ENCODE measurements around the gene PKHD1. TPM values are rescaled to one million over a fixed set of nuclear protein-coding genes. Genes with fewer than 3 reads are reported as not detected.

Gene PKHD1
- total RNA-seq, 1 donor from 2014 or later: not detected

GRCh38 chr6:51844336-51844735 lies 243.1 kb downstream of the PKHD1 start:
- Histone ChIP-seq H3K27me3 (no peaks in the 10 kb centered on the region), H3K4me1 (no peaks in the 10 kb centered on the region), H3K36me3 (no peaks in the 10 kb centered on the region), H3K27ac (no peak overlapping the region), H3K4me3 (no peak overlapping the region), H3K9me3 (no peaks in the 10 kb centered on the region)
- TF ChIP-seq CTCF (IDR thresholded peaks at IDR 0.05): no peak
- intact Hi-C loops (cut with DNase I): loop anchor here (5.0 kb wide), 1 partner anchor 113 kb away; no protein-coding TSS in a partner anchor
- no peak for DNase-seq (ENCODE audit: low spot score in 2 of 2)

DNA sequence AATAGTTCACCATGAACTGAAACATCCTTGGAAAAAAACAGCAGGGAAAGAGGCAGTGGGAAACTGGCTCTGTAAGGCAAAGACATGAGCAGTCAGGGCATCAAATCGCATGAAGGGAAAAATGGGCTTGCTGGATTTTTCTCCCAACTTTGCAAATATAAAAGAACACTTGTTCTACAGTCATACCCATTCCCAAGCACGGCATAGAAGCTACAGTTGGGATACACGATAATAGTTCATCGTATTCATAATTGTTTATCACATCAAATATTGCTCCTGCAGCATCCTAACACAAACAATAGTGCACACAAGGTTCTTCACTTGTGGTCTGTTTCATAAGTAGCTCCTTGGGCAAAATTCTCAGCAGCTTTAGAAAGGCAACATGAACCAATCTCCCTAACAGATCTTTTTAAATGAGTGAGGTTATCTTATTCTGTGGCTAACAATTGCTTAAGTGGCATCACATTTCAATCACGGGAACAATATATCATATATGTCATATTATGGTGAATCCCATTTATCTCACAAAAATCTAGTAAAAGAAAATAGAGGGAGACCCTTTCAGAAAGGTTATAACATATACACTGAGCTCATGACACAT lies 243.9 kb downstream of the PKHD1 start:
- Histone ChIP-seq H3K4me3 (no peak overlapping the region), H3K27me3 (no peaks in the 10 kb centered on the region), H3K4me1 (no peaks in the 10 kb centered on the region), H3K9me3 (no peaks in the 10 kb centered on the region), H3K27ac (no peak overlapping the region), H3K36me3 (no peaks in the 10 kb centered on the region)
- no peak for TF ChIP-seq CTCF (IDR thresholded peaks at IDR 0.05)
- intact Hi-C loops (cut with DNase I): loop anchor here (5.0 kb wide), 1 partner anchor 114 kb away; no protein-coding TSS in a partner anchor
- no peak for DNase-seq (ENCODE audit: low spot score in 2 of 2)

DNA sequence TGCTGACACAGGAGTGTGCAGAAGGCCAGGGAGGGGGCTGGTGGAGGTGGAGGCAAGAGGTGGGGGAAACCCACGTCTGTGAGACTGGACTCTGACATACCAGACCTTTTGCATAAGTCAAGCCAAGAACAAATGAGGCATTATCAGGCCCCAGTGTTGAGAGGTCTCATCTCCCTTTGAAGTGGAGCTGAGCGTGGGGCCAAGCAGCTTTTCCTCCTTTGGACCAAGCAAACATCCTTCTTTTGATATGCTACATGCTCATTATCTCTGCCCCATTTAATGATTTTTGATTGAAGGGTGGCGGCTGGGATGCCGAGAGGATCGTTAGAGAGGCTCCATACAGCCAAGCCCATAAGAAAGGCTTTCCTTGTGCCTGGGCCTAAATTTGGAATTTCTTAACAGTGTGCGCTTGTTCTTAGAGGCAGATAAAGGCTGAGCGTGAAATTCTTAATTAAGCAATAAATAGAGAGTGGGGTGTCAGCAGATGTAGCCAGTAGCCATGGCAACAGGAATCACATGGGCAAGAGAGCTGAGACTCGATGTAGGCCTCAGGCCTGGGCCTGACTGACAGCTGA lies 244.5 kb downstream of the PKHD1 start:
- intact Hi-C loops (cut with DNase I): loop anchor here (5.0 kb wide), 1 partner anchor 114 kb away; no protein-coding TSS in a partner anchor
- Histone ChIP-seq H3K4me3 (no peak overlapping the region), H3K27ac (no peak overlapping the region), H3K27me3 (no peaks in the 10 kb centered on the region), H3K4me1 (no peaks in the 10 kb centered on the region), H3K9me3 (no peaks in the 10 kb centered on the region), H3K36me3 (no peaks in the 10 kb centered on the region)
- DNase-seq (ENCODE audit: low spot score in 2 of 2): no peak
- TF ChIP-seq CTCF (IDR thresholded peaks at IDR 0.05): no peak

GRCh38 chr6:51842061-51842803 lies 245.2 kb downstream of the PKHD1 start:
- Histone ChIP-seq H3K9me3 (no peaks in the 10 kb centered on the region), H3K36me3 (no peaks in the 10 kb centered on the region), H3K4me3 (no peak overlapping the region), H3K27me3 (no peaks in the 10 kb centered on the region), H3K4me1 (no peaks in the 10 kb centered on the region), H3K27ac (no peak overlapping the region)
- intact Hi-C loops (cut with DNase I): loop anchor here (5.0 kb wide), 1 partner anchor 115 kb away; no protein-coding TSS in a partner anchor
- DNase-seq (ENCODE audit: low spot score in 2 of 2): no peak
- no peak for TF ChIP-seq CTCF (IDR thresholded peaks at IDR 0.05)

DNA sequence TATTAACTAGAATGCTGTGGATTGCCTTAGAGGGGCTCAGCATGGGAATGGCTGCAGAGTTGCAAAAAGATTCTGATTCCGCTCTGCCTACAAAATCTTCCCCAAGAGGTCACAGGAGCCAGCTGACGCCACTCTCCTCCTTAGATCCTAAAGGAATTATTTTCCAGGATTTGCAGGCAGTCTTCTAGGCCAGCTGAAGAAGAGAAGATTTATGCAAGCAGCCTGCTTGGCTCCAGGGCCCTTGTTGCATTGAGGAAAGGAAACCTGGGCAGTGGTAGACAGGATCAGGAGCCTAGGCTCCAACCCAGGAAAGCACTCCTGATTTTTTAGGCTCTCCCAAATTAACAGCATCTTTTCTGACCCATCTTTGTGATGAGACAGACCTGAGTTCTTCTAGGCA lies 245.8 kb downstream of the PKHD1 start:
- no peak for DNase-seq (ENCODE audit: low spot score in 2 of 2)
- no peaks in the 10 kb centered on the region for H3K4me1 ChIP-seq
- TF ChIP-seq CTCF (IDR thresholded peaks at IDR 0.05): no peak
- no peaks in the 10 kb centered on the region for H3K9me3 ChIP-seq
- H3K27ac ChIP-seq: no peak overlapping the region
- no peaks in the 10 kb centered on the region for H3K36me3 ChIP-seq
- no peak overlapping the region for H3K4me3 ChIP-seq
- no peaks in the 10 kb centered on the region for H3K27me3 ChIP-seq
- intact Hi-C loops (cut with DNase I): loop anchor here (5.0 kb wide), 1 partner anchor 116 kb away; no protein-coding TSS in a partner anchor
